HEK293T (cell line): ENCODE measurements around the gene PCDH1.

Experiments used
- FOXA1 ChIP-seq: fragments of 450-650 bp; IDR thresholded peaks from 2 replicates; pipeline ENCODE4 v1.6.1; 2016; ENCODE audit warnings: mild to moderate bottlenecking
- FOXK2 ChIP-seq: fragments of 450-650 bp; IDR thresholded peaks from 2 replicates; pipeline ENCODE4 v1.6.1; 2016; ENCODE audit warnings: mild to moderate bottlenecking
- L3MBTL2 ChIP-seq: fragments of 450-650 bp; conservative IDR thresholded peaks from 2 replicates; pipeline ENCODE4 v1.6.1; 2016; ENCODE audit warnings: mild to moderate bottlenecking
- LEF1 ChIP-seq: fragments of 450-650 bp; IDR thresholded peaks from 2 replicates; pipeline ENCODE4 v1.6.1; 2017; ENCODE audit warnings: mild to moderate bottlenecking, borderline replicate concordance
- SP1 ChIP-seq: fragments of 450-650 bp; IDR thresholded peaks from 2 replicates; pipeline ENCODE4 v1.6.1; 2017
- ZNF384 ChIP-seq: fragments of 450-650 bp; IDR thresholded peaks from 2 replicates; pipeline ENCODE4 v1.6.1; 2016

DNA sequence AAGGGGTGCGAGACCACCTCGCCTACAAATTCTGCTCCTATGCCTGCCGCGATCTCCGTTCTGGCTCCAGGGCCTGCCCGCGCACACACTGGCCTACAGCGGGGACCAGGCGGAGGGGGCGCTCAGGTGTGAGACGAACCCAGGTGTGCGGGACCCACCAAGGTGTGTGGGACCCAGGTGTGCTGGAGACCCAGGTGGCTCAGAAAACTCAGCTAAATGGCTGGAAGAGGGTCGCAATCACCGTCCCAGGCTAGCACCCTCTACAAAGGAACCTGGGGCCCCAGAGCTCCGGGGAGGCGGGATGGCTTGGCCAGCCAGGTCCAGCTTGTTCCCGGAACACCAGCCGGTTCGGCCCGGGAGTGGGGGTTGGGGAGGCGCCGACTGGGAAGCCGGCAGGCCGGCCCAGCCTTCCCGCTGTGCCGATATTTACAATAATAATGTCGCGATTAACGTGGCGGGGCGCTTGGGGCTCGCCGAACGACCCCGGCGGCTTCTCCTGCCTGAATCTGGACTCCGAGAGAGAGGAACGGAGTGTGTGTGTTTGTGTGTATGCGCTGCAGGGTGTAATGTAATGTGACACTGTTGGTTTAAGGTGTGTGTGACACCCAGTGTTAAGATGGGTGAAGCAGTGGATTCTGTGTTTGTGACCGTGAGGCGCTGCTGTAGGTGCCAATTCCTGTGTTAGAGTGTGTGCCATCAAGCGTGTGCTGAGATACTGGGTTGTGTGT, 1.4 kb downstream of the PCDH1 start:
- TF ChIP-seq FOXK2 (no peak), ZNF384 (no peak), L3MBTL2 (no peak), LEF1 (no peak), FOXA1 (no peak), SP1 (no peak)
